D721Med (cell line): ENCODE results near the gene SERTAD1.

Experiments
- DNase-seq: peaks from one replicate; pipeline ENCODE4 v3.0.0; 2011; ENCODE audit warnings: low spot score; ENCODE audit not compliant: insufficient read length
- FAIRE-seq: peaks from 2 replicates; lab custom pipeline; 2011; peaks lifted over from hg19 to GRCh38; lab: Jason Lieb, UNC
- CTCF ChIP-seq: IDR thresholded peaks from 2 replicates; pipeline ENCODE4 v1.5.1; 2012; ENCODE audit warnings: mild to moderate bottlenecking, control low read depth; ENCODE audit not compliant: insufficient read depth; ENCODE audit errors: missing control alignments

Gene SERTAD1

DNA sequence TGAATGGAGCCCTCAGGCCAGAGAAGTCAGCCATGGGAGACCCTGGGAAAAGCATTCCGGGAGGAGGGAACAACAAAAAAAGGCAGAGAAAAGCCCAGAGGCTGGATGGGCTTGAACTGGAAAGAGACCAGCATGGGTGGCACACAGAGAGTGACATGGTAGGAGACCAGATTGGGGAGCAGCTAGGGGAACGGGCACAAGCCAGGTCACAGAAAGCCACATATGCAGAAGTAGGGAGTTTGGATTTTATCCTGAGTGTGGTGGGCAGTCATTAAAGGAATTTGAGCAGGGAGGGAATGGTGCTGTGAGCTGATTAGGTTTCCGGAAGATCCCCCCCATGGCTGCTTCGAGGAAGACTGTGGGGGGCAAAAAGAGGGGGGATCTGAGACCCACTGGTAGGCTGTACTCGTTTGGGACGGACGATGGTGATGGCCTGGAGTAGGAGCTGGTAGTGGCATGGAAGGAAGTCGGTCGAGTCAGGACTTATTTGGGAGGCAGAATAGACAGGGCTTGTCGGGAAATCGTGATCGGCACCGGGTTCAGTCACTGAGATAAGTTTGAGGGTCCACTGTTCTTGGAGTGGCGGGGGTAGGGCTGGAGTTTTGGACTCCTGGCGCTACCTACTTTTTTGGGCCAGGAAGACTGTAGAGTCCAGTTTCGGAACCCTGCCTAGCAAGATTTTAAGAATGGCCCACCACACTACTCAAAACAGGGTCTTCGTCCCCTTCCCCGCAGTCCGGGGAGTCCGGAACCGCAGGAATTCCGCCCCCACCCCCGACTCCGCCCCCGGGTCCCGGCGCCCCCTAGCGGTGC lies 949 bp downstream of the SERTAD1 start:
- TF ChIP-seq CTCF, result no peak
- DNase-seq (no peak), FAIRE-seq (no peak)

DNA sequence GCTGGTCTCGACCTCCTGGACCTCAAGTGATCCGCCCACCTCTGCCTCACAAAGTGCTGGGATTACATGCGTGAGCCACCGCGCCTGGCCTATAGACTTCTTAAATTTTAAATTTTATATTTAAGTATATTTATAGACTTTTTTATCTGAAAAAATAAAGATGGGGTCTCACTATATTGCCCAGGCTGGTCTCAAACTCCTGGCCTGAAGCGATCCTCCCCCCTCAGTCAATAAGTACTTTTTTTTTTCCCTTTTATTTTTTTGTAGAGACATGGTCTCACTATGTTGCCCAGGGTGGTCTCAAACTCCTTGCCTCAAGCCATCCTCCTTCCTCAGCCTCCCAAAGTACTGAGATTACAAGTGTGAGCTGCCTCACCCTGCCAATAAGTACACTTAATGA lies 1.9 kb downstream of the SERTAD1 start:
- FAIRE-seq (no peak), DNase-seq (no peak)
- TF ChIP-seq CTCF, result no peak

DNA sequence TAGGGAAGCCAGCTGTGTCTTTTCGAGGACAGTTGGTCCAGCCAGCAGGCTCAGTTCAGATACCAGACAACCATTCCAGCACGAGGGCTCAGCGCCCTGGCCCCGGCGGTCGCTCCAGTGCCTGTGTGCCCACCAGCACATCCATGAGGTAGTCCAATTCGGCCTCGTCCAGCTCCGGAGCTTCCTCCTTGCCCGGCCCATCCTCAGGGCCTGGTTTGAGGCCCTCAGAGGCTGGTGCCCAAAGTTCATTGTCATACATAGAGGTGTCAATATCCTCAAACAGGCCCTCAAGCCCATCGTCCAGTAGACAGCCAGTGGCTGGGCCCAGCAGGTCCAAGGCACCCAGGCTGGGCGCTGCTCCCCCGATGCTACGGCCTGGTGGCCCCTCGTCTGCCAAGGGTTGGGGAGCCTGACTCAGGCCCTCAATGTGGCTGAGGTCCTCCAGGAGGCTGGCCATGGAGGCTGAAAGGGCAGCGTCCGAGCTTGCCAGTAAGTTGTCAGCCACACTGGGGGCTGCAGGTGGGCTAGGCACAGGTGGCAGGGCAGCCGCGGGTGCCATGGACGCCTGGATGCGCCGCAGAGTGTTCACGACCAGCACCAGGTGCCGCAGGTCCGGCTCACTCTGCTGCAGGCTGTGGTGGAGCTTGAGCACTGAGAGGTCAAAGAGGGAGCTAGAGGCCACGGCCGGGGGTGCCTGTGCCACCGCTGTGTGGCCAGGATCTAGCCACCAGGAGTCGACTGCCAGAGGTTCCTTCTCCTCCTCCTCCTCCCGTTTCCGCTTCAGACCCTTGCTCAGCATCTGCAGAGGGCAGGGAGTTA lies 2.8 kb downstream of the SERTAD1 start:
- DNase-seq, result no peak
- no peak for TF ChIP-seq CTCF
- FAIRE-seq, result no peak

- TF ChIP-seq CTCF, result no peak
- FAIRE-seq (no peak), DNase-seq (no peak)
Measured at GRCh38 chr19:40421993-40422747, 3.6 kb downstream of the SERTAD1 start.

DNA sequence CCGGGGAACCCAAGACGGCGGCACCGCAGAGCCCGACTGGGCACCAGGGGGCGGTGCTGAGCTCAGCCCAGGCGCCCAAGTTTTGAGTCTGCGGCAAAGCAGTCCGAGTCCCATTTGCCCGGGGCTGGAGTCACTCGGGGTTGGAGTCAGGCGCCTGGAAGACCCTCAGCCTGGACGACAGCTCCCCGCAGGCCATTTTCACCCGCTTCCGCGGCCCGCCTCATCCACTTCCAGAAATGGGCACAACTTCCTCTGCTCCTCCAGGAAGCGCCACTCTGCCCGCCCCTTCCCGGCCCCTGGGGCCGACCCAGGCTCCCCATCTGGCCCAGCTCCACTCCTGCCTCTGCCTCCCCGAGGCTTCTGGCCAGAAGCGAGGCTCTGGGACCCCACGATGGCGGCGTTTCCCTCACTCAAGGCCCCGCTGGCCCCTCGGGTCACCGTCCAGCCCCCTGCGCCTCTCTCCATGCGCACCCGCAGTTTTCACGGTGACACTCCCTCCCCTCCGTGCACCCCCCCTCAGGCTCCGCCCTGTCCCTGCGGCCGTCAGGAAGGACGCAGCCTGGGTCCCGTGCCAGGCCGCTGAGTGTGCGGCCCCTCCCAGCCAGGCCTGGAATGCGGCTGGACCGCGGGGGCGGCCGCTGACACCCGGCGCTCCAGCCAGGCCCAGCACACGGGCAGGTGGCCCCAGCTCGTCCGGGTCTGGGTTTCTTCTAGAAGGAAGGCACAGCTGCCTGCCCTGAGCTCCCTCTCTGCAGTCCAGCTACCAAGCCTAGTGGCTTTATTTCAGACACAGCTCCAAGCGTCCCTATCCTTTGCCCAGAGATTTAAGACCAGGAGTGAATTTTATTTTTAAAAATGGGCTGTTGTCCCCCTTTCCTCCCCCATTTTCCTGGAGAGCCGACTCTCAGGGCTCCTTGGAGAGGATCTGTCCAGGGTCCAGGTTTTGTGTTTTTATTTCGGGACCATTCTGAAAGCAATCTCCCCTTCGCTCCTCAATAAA lies 4.7 kb downstream of the SERTAD1 start:
- TF ChIP-seq CTCF, result peak; percentile 70
- no peak for FAIRE-seq
- DNase-seq, result no peak

DNA sequence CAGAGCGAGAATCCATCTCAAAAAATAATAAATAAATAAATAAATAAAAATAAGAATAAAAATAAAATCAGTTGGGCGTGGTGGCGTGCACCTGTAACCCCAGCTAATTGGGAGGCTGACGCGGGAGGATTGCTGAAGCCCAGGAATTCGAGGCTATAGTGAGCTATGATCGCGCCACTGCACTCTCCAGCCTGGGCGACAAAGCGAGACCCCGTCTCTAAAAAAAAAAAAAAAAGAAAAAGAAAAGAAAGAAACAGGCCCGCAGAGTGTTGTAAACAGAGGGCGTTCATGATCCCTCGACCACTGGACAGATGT lies 5.4 kb downstream of the SERTAD1 start:
- FAIRE-seq (no peak), DNase-seq (no peak)
- TF ChIP-seq CTCF, result no peak
